A673 (cell line): ENCODE data around the gene RTRAF. TPM values are rescaled to one million over a fixed set of nuclear protein-coding genes. Genes with fewer than 3 reads are reported as not detected.

ENCODE experiments used
- BruUV-seq: library from RNA; stranded (reverse); fragments of 400-500 nt; replicated peaks from 2 replicates; lab custom pipeline; 2021; lab: Mats Ljungman, UMichigan
- CTCF ChIA-PET: fragments of 300-600 bp; sonication (Branson Sonifier 250); formaldehyde crosslinking; loops from one replicate; lab custom pipeline; 2022; ENCODE audit warnings: antibody characterized with exemption; lab: Charles Lee
- POLR2A ChIA-PET: fragments of 300-600 bp; sonication (Branson Sonifier 250); formaldehyde crosslinking; loops from one replicate; lab custom pipeline; 2022; ENCODE audit warnings: antibody characterized with exemption; ENCODE audit not compliant: low non-redundant PET; lab: Charles Lee
- DNase-seq: peaks from one replicate; pipeline ENCODE4 v3.0.0-alpha.2; 2015; ENCODE audit warnings: low spot score
- H3K27ac ChIP-seq: fragments of 200-600 bp; sonication (generic); 2 replicates; pipeline ENCODE4 v1.5.1; 2016; ENCODE audit warnings: mixed run types, low read depth, mild to moderate bottlenecking, mixed read lengths, antibody characterized with exemption, low read length; ENCODE audit not compliant: poor library complexity, severe bottlenecking
- H3K27me3 ChIP-seq: fragments of 200-600 bp; sonication (generic); replicated peaks from 2 replicates; pipeline ENCODE4 v1.6.1; 2017; ENCODE audit warnings: mixed run types, low read depth, mild to moderate bottlenecking, mixed read lengths, antibody characterized with exemption, low read length; ENCODE audit not compliant: insufficient read depth, poor library complexity
- H3K36me3 ChIP-seq: fragments of 200-600 bp; sonication (generic); 2 replicates; pipeline ENCODE4 v1.6.1; 2016; ENCODE audit warnings: mixed run types, mild to moderate bottlenecking, mixed read lengths, antibody characterized with exemption, low read length; ENCODE audit not compliant: insufficient read depth, poor library complexity, severe bottlenecking
- H3K4me1 ChIP-seq: fragments of 200-600 bp; sonication (generic); 2 replicates; pipeline ENCODE4 v1.6.1; 2017; ENCODE audit warnings: mixed run types, mild to moderate bottlenecking, mixed read lengths, antibody characterized with exemption, low read length; ENCODE audit not compliant: insufficient read depth, poor library complexity, severe bottlenecking
- H3K4me3 ChIP-seq: fragments of 200-600 bp; sonication (generic); 2 replicates; pipeline ENCODE4 v1.5.1; 2016; ENCODE audit warnings: low read depth, mixed run types, mild to moderate bottlenecking, mixed read lengths, low read length; ENCODE audit not compliant: poor library complexity, severe bottlenecking
- H3K9me3 ChIP-seq: fragments of 200-600 bp; sonication (generic); 2 replicates; pipeline ENCODE4 v1.6.1; 2016; ENCODE audit warnings: mixed run types, low read depth, mild to moderate bottlenecking, mixed read lengths, antibody characterized with exemption, low read length; ENCODE audit not compliant: poor library complexity, severe bottlenecking
- CTCF ChIP-seq: fragments of 300-800, 200-600 bp; sonication (generic); conservative IDR thresholded peaks from 2 replicates; pipeline ENCODE4 v1.5.1; 2017; ENCODE audit warnings: low read depth, mild to moderate bottlenecking, antibody characterized with exemption, low read length, moderate library complexity, mixed read lengths
- EZH2 ChIP-seq: fragments of 200-600 bp; sonication (generic); IDR thresholded peaks from 2 replicates; pipeline ENCODE4 v1.6.1; 2017; ENCODE audit warnings: borderline replicate concordance, low read depth, mild to moderate bottlenecking, mixed read lengths, antibody characterized with exemption, low read length; ENCODE audit not compliant: poor library complexity, severe bottlenecking
- intact Hi-C: fragments of 100-400 bp; cut with micrococcal nuclease; formaldehyde crosslinking; loops from one replicate; pipeline ENCODE4 v1.10.0; 2022; ENCODE audit not compliant: unreplicated experiment
- total RNA-seq: library from RNA; stranded (reverse); gene quantifications from 2 replicates; pipeline ENCODE4 v1.2.3, GENCODE V29; 2021

RTRAF gene
- total RNA-seq, 1 experiment from 2014 or later, result 267 TPM

GRCh38 chr14:52058341-52058740 is 69.0 kb downstream of the RTRAF start:
- intact Hi-C loops, result no loop called here
- Histone ChIP-seq H3K4me1 (peaks cover 22% of the 10 kb centered on the region), H3K27me3 (no peaks in the 10 kb centered on the region), H3K4me3 (no peak overlapping the region), H3K9me3 (no peaks in the 10 kb centered on the region), H3K36me3 (peaks cover 4% of the 10 kb centered on the region), H3K27ac (no peak overlapping the region)
- CTCF ChIA-PET, result no interaction called here
- POLR2A ChIA-PET, result no interaction called here
- no peak for DNase-seq
- TF ChIP-seq EZH2, result no peak
- TF ChIP-seq CTCF, result no peak
- no TSS peak for BruUV-seq

- Histone ChIP-seq H3K36me3 (no peaks in the 10 kb centered on the region), H3K4me3 (no peak overlapping the region), H3K27me3 (no peaks in the 10 kb centered on the region), H3K4me1 (peaks cover 28% of the 10 kb centered on the region), H3K9me3 (no peaks in the 10 kb centered on the region), H3K27ac (no peak overlapping the region)
- no TSS peak for BruUV-seq
- DNase-seq, result no peak
- ChIA-PET CTCF (no interaction called here), POLR2A (no interaction called here)
- no peak for TF ChIP-seq EZH2
- intact Hi-C loops, result no loop called here
Measured at GRCh38 chr14:52059649-52060048, 70.3 kb downstream of the RTRAF start.

GRCh38 chr14:52060080-52060479 is 70.7 kb downstream of the RTRAF start:
- no peaks in the 10 kb centered on the region for H3K27me3 ChIP-seq
- BruUV-seq, result no TSS peak
- ChIA-PET POLR2A (no interaction called here), CTCF (no interaction called here)
- no peaks in the 10 kb centered on the region for H3K9me3 ChIP-seq
- DNase-seq, result no peak
- no peak overlapping the region for H3K4me3 ChIP-seq
- peaks cover 28% of the 10 kb centered on the region for H3K4me1 ChIP-seq
- no peak overlapping the region for H3K27ac ChIP-seq
- intact Hi-C loops, result no loop called here
- no peaks in the 10 kb centered on the region for H3K36me3 ChIP-seq
- no peak for TF ChIP-seq EZH2
- no peak for TF ChIP-seq CTCF

Other genes starting within 250 kb of the RTRAF start
- 18.9 and 19.3 TPM in 2 replicates for gene GNG2, start 128.9 kb upstream of the RTRAF start, total RNA-seq
- gene NID2, start 79.5 kb downstream of the RTRAF start, total RNA-seq, result 12.6 and 20.3 TPM in 2 replicates